ENCODE data around the gene GOLGA8A.
"Not testable (repeated sequence)": the region's sequence is repeated elsewhere in the genome, so short reads cannot be mapped to it uniquely, and the experiment has no call there.

DNA sequence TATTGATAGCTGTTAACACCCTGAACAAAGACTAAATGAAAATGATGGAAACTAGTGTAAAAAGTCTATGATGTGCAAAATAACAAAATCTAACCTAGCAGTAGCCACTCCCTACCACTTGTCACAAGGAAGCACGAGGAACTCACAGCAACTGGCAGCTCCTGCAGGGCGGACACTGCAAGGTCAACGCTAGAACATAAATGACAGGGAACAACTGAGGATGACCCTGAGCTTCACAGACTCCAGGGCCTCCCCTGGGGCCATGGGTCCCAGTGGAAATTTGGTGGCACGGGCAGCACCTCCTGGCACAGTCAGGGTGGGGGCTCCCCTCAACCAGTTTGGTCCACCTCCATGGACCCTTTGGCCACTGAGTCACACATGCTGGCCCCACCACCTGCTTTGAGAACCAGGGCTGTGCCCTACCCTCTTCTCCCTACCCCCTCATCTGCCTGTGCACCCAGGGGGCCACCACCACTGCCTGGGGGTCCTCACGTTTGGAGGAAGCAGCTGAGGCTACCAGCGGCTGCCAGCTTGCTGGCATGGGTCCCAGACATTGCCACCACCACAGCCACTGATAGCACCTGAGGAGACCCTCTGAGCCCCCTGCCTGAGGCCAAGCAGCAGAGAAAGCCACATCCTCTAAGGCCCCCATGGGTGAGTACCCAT lies 14.1 kb downstream of the GOLGA8A start:
- TF ChIP-seq ZFP36 (IDR thresholded peaks at IDR 0.05; ENCODE audit: borderline replicate concordance, partially characterized antibody); POLR2A (IDR thresholded peaks at IDR 0.05; ENCODE audit: low read length); CHD2 (IDR thresholded peaks at IDR 0.05; ENCODE audit: low read length, partially characterized antibody); ESRRA (IDR thresholded peaks at IDR 0.05; ENCODE audit: borderline replicate concordance, low read length); EP300 (IDR thresholded peaks at IDR 0.05): not testable (repeated sequence)
- TF ChIP-seq, protein P1, sequence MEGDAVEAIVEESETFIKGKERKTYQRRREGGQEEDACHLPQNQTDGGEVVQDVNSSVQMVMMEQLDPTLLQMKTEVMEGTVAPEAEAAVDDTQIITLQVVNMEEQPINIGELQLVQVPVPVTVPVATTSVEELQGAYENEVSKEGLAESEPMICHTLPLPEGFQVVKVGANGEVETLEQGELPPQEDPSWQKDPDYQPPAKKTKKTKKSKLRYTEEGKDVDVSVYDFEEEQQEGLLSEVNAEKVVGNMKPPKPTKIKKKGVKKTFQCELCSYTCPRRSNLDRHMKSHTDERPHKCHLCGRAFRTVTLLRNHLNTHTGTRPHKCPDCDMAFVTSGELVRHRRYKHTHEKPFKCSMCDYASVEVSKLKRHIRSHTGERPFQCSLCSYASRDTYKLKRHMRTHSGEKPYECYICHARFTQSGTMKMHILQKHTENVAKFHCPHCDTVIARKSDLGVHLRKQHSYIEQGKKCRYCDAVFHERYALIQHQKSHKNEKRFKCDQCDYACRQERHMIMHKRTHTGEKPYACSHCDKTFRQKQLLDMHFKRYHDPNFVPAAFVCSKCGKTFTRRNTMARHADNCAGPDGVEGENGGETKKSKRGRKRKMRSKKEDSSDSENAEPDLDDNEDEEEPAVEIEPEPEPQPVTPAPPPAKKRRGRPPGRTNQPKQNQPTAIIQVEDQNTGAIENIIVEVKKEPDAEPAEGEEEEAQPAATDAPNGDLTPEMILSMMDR (IDR thresholded peaks at IDR 0.05) = not testable (repeated sequence)
